ENCODE results near the gene SCO1.
"Not testable (repeated sequence)": the region's sequence is repeated elsewhere in the genome, so short reads cannot be mapped to it uniquely, and the experiment has no call there.

Gene SCO1

GRCh38 chr17:10739386-10739785 lies 42.1 kb upstream of the SCO1 start:
- TF ChIP-seq, protein P1, sequence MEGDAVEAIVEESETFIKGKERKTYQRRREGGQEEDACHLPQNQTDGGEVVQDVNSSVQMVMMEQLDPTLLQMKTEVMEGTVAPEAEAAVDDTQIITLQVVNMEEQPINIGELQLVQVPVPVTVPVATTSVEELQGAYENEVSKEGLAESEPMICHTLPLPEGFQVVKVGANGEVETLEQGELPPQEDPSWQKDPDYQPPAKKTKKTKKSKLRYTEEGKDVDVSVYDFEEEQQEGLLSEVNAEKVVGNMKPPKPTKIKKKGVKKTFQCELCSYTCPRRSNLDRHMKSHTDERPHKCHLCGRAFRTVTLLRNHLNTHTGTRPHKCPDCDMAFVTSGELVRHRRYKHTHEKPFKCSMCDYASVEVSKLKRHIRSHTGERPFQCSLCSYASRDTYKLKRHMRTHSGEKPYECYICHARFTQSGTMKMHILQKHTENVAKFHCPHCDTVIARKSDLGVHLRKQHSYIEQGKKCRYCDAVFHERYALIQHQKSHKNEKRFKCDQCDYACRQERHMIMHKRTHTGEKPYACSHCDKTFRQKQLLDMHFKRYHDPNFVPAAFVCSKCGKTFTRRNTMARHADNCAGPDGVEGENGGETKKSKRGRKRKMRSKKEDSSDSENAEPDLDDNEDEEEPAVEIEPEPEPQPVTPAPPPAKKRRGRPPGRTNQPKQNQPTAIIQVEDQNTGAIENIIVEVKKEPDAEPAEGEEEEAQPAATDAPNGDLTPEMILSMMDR (conservative IDR thresholded peaks at IDR 0.05; ENCODE audit: low read depth, low read length): no peak

DNA sequence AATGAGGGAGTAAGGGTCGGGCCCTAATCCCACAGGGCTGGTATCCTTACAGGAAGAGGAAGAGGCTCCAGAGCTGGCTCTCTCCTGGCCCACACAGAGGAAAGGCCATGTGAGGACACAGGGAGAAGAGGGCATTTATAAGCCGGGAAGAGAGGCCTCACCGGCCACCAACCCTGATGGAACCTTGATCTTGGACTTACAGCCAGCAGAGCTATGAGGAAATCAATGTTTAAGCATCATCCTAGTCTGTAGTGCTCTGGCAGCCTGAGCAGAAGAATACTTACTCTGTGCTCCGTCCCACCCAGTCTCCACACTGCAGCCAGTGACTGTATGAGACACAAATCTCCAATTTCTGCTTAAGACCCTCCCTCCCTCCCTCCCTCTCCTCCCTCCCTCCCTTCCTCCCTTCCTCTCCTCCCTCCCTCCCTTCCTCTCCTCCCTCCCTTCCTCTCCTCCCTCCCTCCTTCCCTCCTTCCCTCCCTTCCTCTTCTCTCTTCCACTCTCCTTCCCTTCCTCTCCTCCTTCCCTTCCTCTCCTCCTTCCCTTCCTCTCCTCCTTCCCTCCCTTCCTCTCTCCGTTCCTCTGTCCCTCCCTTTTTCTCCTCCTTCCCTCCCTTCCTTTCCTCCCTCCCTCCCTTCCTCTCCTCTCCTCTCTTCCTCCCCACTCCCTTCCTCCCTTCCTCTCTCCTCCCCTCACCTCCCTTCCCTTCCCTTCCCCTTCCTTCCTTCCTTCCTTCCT lies 41.4 kb upstream of the SCO1 start:
- TF ChIP-seq, protein P1 (conservative IDR thresholded peaks at IDR 0.05; ENCODE audit: low read depth, low read length): no peak
- DNase-seq (ENCODE audit: low read depth): no peak
- no peak overlapping the region for H3K4me3 ChIP-seq (ENCODE audit: low read length)

More at GRCh38 chr17:10739386-10739785, 42.1 kb upstream of the SCO1 start:
- no peak for DNase-seq (ENCODE audit: low read depth)
- no peak overlapping the region for H3K4me3 ChIP-seq (ENCODE audit: low read length)

DNA sequence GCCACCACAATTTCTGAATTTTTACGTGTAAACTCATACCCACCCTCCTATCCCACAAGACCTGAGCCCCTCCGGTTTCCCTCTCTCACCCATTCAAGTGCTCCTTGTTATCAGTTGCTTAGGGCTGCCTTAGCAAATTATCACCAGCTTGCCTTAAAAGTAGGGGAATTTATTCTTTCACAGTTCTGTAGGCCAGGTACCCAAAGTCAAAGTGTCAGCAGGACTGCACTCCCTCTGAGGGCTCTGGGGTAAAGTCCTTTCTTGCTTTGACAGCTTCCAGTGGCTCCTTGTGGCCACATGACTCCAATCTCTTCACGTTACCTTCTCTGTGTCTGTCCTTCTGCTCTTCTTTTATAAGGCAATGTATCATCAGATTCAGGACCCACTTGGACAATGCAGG lies 40.4 kb upstream of the SCO1 start:
- TF ChIP-seq, protein P1 (conservative IDR thresholded peaks at IDR 0.05; ENCODE audit: low read depth, low read length): no peak
- DNase-seq (ENCODE audit: low read depth): no peak
- no peak overlapping the region for H3K4me3 ChIP-seq (ENCODE audit: low read length)

DNA sequence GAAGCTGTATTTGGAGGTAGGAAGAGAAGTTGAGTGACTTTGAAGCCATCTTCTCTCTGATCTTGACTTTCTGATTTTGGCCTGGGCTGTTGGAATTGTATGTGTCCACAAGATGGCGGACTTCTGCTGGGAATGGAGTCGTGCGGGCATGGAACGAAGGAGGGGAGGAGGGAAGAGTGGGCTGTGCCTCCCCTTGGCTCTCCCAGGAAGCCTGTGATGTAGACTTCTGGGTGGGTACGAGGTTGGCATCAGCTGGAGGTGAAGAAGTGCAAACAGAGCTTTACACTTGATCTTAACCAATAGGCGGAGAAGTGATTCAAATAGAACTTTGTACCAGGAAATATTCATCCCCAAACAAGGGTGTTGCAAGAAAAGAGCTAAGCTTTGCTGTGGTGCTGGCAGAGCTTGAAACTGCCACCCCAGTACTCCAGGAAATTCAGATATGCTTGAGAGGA lies 39.9 kb upstream of the SCO1 start:
- TF ChIP-seq, protein P1 (conservative IDR thresholded peaks at IDR 0.05; ENCODE audit: low read depth, low read length): peak; percentile 85
- H3K4me3 ChIP-seq (ENCODE audit: low read length): no peak overlapping the region
- no peak for DNase-seq (ENCODE audit: low read depth)

GRCh38 chr17:10735821-10736220 lies 38.5 kb upstream of the SCO1 start:
- no peak overlapping the region for H3K4me3 ChIP-seq (ENCODE audit: low read length)
- DNase-seq (ENCODE audit: low read depth): no peak
- TF ChIP-seq, protein P1 (conservative IDR thresholded peaks at IDR 0.05; ENCODE audit: low read depth, low read length): no peak

- TF ChIP-seq, protein P1 (conservative IDR thresholded peaks at IDR 0.05; ENCODE audit: low read depth, low read length): no peak
- DNase-seq (ENCODE audit: low read depth): no peak
- no peak overlapping the region for H3K4me3 ChIP-seq (ENCODE audit: low read length)
Observed at GRCh38 chr17:10735251-10735650, 37.9 kb upstream of the SCO1 start.

DNA sequence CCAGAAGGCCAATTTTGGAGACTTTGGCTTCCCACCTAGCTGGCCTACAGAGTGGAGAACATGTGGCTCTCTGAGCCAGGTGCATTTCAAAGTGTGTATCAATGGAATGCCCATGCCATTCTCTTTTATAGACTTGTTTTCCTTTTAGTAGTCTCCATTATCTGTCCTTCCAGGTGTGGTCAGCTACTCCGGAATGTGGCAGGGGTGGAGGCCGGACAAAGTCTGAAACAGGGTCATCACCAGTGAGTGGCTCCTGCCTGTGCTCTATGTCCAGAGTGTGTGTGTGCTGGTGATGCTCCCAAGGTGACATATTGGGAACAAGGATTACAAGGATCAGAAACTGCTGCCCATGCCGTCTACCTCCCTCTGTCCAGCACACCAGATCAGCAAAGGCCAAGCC lies 36.3 kb upstream of the SCO1 start:
- H3K4me3 ChIP-seq (ENCODE audit: low read length): no peak overlapping the region
- DNase-seq (ENCODE audit: low read depth): no peak
- TF ChIP-seq, protein P1 (conservative IDR thresholded peaks at IDR 0.05; ENCODE audit: low read depth, low read length): no peak

GRCh38 chr17:10732121-10732520 lies 34.8 kb upstream of the SCO1 start:
- H3K4me3 ChIP-seq (ENCODE audit: low read length); DNase-seq (ENCODE audit: low read depth): not testable (repeated sequence)

All from retinal pigment epithelial cell (primary cell).